Mucosa of rectum (tissue), 2 donors: Measurements from ENCODE around the gene APBA2.

Source experiments
- H3K27ac ChIP-seq, 2 donors: one replicate each; pipeline ENCODE4 v1.7.0; 2013; ENCODE audit warnings: inconsistent platforms in 2 of 2, low read depth in 2 of 2, low read length in 2 of 2
- H3K27me3 ChIP-seq, 2 donors: one replicate each; pipeline ENCODE4 v1.7.0; 2013; ENCODE audit warnings: low read length in 2 of 2; ENCODE audit not compliant: control insufficient read depth in 2 of 2, insufficient read depth in 2 of 2
- H3K36me3 ChIP-seq, 2 donors: one replicate each; pipeline ENCODE4 v1.7.0; 2013; ENCODE audit warnings: low read length in 2 of 2; ENCODE audit not compliant: control insufficient read depth in 2 of 2, insufficient read depth in 2 of 2
- H3K4me1 ChIP-seq, 2 donors: one replicate each; pipeline ENCODE4 v1.7.0; 2013; ENCODE audit warnings: low read length in 2 of 2, mild to moderate bottlenecking in 1 of 2; ENCODE audit not compliant: control insufficient read depth in 2 of 2, insufficient read depth in 2 of 2
- H3K4me3 ChIP-seq, 2 donors: one replicate each; pipeline ENCODE4 v1.7.0; 2013; ENCODE audit warnings: low read length in 2 of 2
- H3K9ac ChIP-seq, 2 donors: one replicate each; pipeline ENCODE4 v1.7.0; 2013; ENCODE audit warnings: low read length in 2 of 2, low read depth in 1 of 2, mild to moderate bottlenecking in 1 of 2
- H3K9me3 ChIP-seq, 2 donors: one replicate each; pipeline ENCODE4 v1.7.0; 2013; ENCODE audit warnings: low read length in 2 of 2; ENCODE audit not compliant: control insufficient read depth in 2 of 2
- donor health status: healthy.
- donor health status: Normal muscosa, but diverticular disease.

APBA2 gene

DNA sequence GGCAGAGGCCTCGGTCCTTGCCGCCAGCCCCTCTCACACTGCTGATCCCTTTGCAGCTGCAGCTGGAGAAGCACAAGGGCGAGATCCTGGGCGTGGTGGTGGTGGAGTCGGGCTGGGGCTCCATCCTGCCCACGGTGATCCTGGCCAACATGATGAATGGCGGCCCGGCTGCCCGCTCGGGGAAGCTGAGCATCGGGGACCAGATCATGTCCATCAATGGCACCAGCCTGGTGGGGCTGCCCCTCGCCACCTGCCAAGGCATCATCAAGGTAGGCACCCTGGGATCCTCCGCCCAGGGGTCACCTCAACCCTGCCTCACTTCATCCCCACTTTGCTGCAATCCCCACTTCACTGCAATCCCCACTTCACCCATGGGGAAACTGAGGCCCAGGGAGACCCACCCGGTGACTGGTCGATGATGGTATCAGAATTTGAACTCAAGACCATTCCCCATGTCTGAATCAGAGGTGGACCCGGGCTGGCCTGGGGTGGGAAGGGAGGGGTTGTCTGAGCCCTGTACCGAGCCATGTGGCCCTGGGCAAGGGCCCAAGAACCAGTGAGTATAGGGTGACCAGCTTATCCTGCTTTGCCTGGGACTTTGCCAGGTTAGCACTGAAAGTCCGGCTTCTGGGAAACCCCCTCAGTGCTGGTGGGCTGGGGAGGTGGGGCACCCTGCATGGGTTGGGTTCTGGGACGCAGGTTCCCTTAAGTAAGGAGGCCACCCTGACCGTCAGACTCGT is 220.9 kb downstream of the APBA2 start:
- no peaks in the 10 kb centered on the region for H3K27me3 ChIP-seq
- no peaks in the 10 kb centered on the region for H3K36me3 ChIP-seq
- H3K4me1 ChIP-seq, result no peaks in the 10 kb centered on the region
- no peak overlapping the region for H3K27ac ChIP-seq
- no peak overlapping the region for H3K9ac ChIP-seq
- no peaks in the 10 kb centered on the region for H3K9me3 ChIP-seq
- H3K4me3 ChIP-seq, result no peak overlapping the region

DNA sequence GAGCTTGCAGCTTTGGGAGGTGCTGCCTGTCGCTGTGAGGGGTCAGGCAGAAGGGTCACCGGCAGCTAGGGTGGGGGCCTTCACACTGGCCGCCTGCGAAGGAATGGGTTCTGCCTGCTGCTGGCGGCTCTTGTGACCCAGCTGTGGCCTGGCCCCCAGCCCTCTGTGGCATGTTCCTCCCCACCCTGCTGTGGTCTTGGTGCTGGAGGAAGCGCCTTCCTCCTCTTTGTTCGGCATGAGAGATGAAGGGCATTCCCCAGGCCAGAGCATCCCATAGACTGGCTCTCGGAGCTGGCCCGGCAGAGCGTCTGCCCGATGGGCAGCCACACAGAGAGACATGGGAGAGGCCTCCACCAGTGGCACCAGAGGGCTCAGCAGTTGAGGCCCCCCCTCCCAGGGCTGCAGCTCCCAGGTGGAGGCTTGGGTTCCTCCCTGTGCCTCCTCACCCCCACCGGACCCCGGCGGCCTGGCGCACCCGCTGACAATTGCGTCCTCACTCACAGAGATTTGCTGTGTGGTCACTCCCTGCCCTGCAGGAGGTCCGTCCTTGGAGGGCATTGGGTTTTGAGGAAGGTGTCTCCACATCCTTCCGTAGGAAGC is 221.6 kb downstream of the APBA2 start:
- Histone ChIP-seq H3K4me1 (no peaks in the 10 kb centered on the region), H3K27ac (no peak overlapping the region), H3K36me3 (no peaks in the 10 kb centered on the region), H3K27me3 (no peaks in the 10 kb centered on the region), H3K4me3 (no peak overlapping the region), H3K9ac (no peak overlapping the region), H3K9me3 (no peaks in the 10 kb centered on the region)

DNA sequence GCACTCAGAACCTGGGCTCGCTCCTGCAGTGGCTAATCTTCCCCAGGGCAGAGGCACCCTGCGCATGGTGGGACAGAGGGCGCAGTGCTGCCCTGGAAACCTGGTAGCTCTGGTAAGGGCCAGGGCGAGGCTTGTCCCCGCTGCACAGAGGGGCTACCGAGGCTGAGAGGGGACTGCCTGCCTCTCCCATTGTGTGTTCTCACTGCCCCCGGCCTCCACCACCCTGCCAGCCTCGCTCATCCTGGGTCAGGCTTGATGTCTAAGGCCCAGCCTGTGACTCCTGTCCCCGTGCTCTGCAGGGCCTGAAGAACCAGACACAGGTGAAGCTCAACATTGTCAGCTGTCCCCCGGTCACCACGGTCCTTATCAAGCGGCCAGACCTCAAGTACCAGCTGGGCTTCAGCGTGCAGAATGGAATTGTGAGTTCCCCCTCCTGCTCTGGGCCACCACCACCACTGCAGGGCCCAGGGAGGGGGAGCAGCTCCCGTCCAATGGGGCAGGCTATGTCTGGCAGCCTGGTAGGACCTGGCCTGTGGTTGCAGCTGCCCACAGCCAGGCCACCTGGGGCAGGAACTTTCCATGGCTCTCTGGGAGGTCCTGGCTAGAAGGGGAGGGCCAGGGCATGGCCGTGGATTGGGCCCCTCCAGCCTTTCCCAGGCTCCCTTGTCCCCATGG is 222.3 kb downstream of the APBA2 start:
- no peaks in the 10 kb centered on the region for H3K9me3 ChIP-seq
- H3K9ac ChIP-seq, result no peak overlapping the region
- no peaks in the 10 kb centered on the region for H3K4me1 ChIP-seq
- no peak overlapping the region for H3K27ac ChIP-seq
- H3K4me3 ChIP-seq, result no peak overlapping the region
- no peaks in the 10 kb centered on the region for H3K36me3 ChIP-seq
- H3K27me3 ChIP-seq, result no peaks in the 10 kb centered on the region

DNA sequence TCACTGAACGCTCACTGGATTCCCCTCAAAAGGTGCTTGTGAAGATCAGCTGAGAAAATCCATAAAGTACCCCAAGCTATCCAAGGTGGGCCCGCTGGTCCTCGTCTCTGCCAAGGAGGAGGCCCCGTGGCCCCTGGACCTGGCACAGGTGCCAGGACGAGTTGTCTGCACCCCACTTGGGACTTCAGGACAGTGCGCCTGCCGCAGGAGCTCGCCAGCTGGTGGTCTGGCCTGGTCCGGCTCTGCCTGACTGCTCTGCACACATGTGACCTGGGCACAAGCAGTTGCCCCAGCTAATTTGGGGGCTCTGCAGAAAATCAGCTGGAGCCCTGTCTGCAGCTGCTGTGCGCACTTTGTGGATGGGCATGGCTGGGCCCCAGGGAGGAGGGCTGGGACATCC is 224.0 kb downstream of the APBA2 start:
- Histone ChIP-seq H3K4me1 (no peaks in the 10 kb centered on the region), H3K4me3 (no peak overlapping the region), H3K9me3 (no peaks in the 10 kb centered on the region), H3K27me3 (peaks cover 0 to 4% of the 10 kb centered on the region in 2 donors), H3K9ac (no peak overlapping the region), H3K36me3 (no peaks in the 10 kb centered on the region), H3K27ac (no peak overlapping the region)

DNA sequence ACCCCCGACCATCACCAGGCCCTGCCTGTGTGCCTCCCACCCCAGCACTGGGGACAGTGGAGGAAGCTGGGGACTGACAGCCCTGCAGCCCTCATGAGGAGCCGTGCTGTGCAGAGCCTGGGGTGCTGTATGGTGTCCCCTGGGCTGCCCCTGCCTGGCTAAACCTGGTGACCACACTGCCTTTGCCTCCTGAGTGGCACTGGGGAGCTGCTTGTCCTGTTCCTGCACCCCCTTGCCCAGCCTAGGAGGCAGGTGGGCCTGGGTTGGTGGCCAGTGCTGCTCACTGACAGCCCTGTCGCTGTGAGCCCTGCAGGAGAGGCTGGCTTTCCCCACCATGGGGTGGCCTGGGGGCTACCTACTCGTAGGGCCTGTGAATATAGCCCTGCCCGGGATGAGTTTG is 224.4 kb downstream of the APBA2 start:
- no peaks in the 10 kb centered on the region for H3K36me3 ChIP-seq
- no peak overlapping the region for H3K9ac ChIP-seq
- peaks cover 0 to 4% of the 10 kb centered on the region in 2 donors for H3K27me3 ChIP-seq

GRCh38 chr15:29110733-29111132 is 225.0 kb downstream of the APBA2 start:
- no peaks in the 10 kb centered on the region for H3K9me3 ChIP-seq

More for the DNA sequence above, 224.4 kb downstream of the APBA2 start:
- no peak overlapping the region for H3K27ac ChIP-seq
- H3K9me3 ChIP-seq, result no peaks in the 10 kb centered on the region
- H3K4me3 ChIP-seq, result no peak overlapping the region
- no peaks in the 10 kb centered on the region for H3K4me1 ChIP-seq

GRCh38 chr15:29111705-29112281 is 226.0 kb downstream of the APBA2 start:
- H3K9ac ChIP-seq, result no peak overlapping the region
- H3K27me3 ChIP-seq, result peaks cover 0 to 4% of the 10 kb centered on the region in 2 donors
- no peak overlapping the region for H3K4me3 ChIP-seq
- H3K4me1 ChIP-seq, result no peaks in the 10 kb centered on the region
- no peaks in the 10 kb centered on the region for H3K9me3 ChIP-seq
- no peaks in the 10 kb centered on the region for H3K36me3 ChIP-seq
- no peak overlapping the region for H3K27ac ChIP-seq

More at GRCh38 chr15:29110733-29111132, 225.0 kb downstream of the APBA2 start:
- no peak overlapping the region for H3K9ac ChIP-seq
- H3K4me3 ChIP-seq, result no peak overlapping the region
- H3K27me3 ChIP-seq, result peaks cover 0 to 4% of the 10 kb centered on the region in 2 donors
- no peaks in the 10 kb centered on the region for H3K36me3 ChIP-seq
- no peak overlapping the region for H3K27ac ChIP-seq
- no peaks in the 10 kb centered on the region for H3K4me1 ChIP-seq

DNA sequence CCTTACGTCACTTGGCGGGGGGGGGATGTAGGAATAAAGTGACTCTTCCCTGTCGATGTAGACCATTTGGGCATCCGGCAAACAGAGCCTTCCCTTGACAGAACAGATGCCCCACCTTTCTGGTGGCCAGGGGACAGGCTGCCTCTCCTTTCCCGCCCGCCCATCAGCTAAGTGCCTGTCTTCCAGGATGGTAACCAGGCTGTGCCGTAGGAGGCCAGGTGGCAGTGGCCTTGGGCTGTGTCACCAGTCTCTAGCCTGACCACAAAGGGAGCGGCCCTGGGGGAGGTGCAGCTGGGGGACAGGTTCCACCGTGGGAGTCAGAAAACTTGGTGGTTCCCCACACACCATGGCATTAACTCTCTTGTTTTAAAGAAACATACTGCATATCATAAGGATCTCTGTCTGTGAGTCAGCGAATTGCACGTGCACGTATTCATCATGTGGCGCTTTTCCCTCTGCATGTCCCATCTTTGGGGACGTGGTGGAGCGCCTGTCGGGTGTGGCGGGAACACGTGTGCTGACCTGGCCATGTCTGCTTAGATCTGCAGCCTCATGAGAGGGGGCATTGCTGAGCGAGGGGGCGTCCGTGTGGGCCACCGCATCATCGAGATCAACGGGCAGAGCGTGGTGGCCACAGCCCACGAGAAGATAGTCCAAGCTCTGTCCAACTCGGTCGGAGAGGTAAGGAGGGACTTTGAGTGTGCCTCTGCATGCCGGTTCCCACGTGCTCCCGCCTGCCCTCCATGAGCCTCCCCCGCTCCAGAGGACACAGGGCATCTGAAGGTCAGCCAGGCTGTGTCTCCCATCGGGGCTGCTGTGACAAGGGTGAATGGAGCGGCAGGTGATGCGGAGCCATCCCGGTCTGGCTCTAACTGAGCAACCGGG is 227.8 kb downstream of the APBA2 start:
- Histone ChIP-seq H3K4me1 (no peaks in the 10 kb centered on the region), H3K27me3 (peaks cover 0 to 4% of the 10 kb centered on the region in 2 donors), H3K36me3 (no peaks in the 10 kb centered on the region), H3K9ac (no peak overlapping the region), H3K27ac (no peak overlapping the region), H3K4me3 (no peak overlapping the region), H3K9me3 (no peaks in the 10 kb centered on the region)

DNA sequence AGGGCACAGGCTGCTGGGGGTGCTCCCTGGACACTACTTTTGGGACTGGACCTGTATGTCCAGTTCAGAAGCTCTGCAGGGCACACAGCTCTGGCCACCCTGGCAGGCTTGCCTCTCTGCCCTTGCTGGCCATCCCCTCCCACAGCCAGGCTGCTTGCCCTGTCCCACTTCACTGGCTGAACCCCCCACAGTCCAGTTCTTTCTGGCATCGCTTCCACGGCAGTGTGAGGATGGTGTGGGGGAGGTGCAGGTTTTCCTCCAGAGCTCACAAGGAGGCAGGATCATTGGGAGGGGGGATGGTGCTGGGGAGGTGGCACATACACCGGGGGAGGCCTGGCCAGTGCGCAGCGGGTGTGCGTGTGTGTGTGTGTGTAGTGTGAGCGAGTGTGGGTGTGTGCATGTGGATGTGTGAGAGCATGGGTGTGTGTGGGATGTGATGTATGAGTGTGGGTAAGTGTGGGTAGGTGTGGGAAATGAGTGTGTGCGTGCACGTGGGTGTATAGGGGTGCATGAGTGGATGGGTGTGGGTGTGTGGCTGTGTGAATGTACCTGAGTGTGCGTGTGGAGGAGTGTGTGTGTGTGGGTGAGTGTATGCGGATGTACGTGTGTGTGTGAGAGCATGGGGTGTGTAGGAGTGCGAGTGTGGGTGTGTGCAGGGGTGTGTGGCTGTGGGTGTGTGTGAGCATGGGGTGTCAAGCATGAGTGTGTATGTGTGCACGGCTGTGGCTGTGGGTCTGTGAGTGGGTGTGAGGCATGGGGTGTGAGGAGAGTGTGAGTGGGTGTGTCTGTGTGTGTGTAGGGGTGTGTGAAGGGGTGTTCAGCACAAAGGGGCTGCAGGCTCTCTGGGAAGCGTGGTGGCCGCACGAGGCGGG is 228.7 kb downstream of the APBA2 start:
- Histone ChIP-seq H3K9ac (no peak overlapping the region), H3K4me3 (no peak overlapping the region), H3K27me3 (peaks cover 0 to 4% of the 10 kb centered on the region in 2 donors), H3K4me1 (no peaks in the 10 kb centered on the region), H3K36me3 (no peaks in the 10 kb centered on the region), H3K27ac (no peak overlapping the region), H3K9me3 (no peaks in the 10 kb centered on the region)
